WTC11 (cell line): Measurements from ENCODE around the gene COL4A1. TPM values are rescaled to one million over a fixed set of nuclear protein-coding genes. Genes with fewer than 3 reads are reported as not detected.

Experiments used
- ATAC-seq: fragments of 200-7000 bp; cut with Tn5 transposase; 2 replicates; pipeline ENCODE4 v1.10.0; 2021; ENCODE audit warnings: mild to moderate bottlenecking, moderate library complexity
- CTCF ChIA-PET: fragments of 300-600 bp; sonication (Branson Sonifier 250); formaldehyde crosslinking; loops from one replicate; lab custom pipeline; 2021; ENCODE audit warnings: antibody characterized with exemption; lab: Charles Lee
- POLR2A ChIA-PET: fragments of 350-600 bp; sonication (Branson Sonifier 250); formaldehyde crosslinking; loops from one replicate; lab custom pipeline; 2021; ENCODE audit warnings: antibody characterized with exemption; lab: Charles Lee
- DNase-seq: peaks from one replicate; pipeline ENCODE4 v3.0.0; 2021; ENCODE audit warnings: low spot score
- H3K27ac Mint-ChIP-seq: 2 replicates; pipeline ENCODE4 v1.8.0; 2021; ENCODE audit warnings: mixed read lengths
- H3K27me3 Mint-ChIP-seq: 2 replicates; pipeline ENCODE4 v1.8.0; 2021; ENCODE audit warnings: low read depth, mild to moderate bottlenecking, moderate library complexity, mixed read lengths
- H3K36me3 Mint-ChIP-seq: 2 replicates; pipeline ENCODE4 v1.8.0; 2021; ENCODE audit warnings: mixed read lengths
- H3K4me1 Mint-ChIP-seq: 2 replicates; pipeline ENCODE4 v1.8.0; 2022; ENCODE audit warnings: mixed read lengths
- H3K4me3 Mint-ChIP-seq: 2 replicates; pipeline ENCODE4 v1.8.0; 2021; ENCODE audit warnings: mild to moderate bottlenecking, moderate library complexity, mixed read lengths
- H3K9me3 Mint-ChIP-seq: 2 replicates; pipeline ENCODE4 v1.8.0; 2021; ENCODE audit warnings: mixed read lengths
- ATF2 ChIP-seq: sonication (generic); formaldehyde crosslinking; IDR thresholded peaks from 2 replicates; pipeline ENCODE4 v1.8.1; 2022; ENCODE audit warnings: low read depth, missing genetic modification reagents, borderline replicate concordance
- CDX4 ChIP-seq: fragments of 250-450 bp; sonication (Bioruptor Pico); IDR thresholded peaks from 2 replicates; pipeline ENCODE4 v1.9.0; 2021; ENCODE audit warnings: moderate library complexity, mild to moderate bottlenecking, inconsistent platforms, borderline replicate concordance
- EMX1 ChIP-seq: fragments of 250-450 bp; sonication (Bioruptor Pico); IDR thresholded peaks from 2 replicates; pipeline ENCODE4 v1.8.0; 2021; ENCODE audit warnings: mild to moderate bottlenecking
- GRHL2 ChIP-seq: fragments of 250-450 bp; sonication (Bioruptor Pico); IDR thresholded peaks from 2 replicates; pipeline ENCODE4 v1.8.0; 2022; ENCODE audit warnings: mild to moderate bottlenecking, moderate library complexity; ENCODE audit not compliant: insufficient replicate concordance, severe bottlenecking
- HMGA2 ChIP-seq: fragments of 250-450 bp; sonication (Bioruptor Pico); IDR thresholded peaks from 2 replicates; pipeline ENCODE4 v1.4.0; 2021; ENCODE audit warnings: mild to moderate bottlenecking, moderate library complexity
- JAZF1 ChIP-seq: fragments of 250-450 bp; sonication (Bioruptor Pico); IDR thresholded peaks from 2 replicates; pipeline ENCODE4 v1.9.0; 2021; ENCODE audit warnings: moderate library complexity, mild to moderate bottlenecking, inconsistent platforms
- MYBL2 ChIP-seq: sonication (generic); formaldehyde crosslinking; IDR thresholded peaks from 2 replicates; pipeline ENCODE4 v1.8.1; 2023; ENCODE audit warnings: mild to moderate bottlenecking, moderate library complexity, missing genetic modification reagents
- NFATC4 ChIP-seq: fragments of 250-450 bp; sonication (Bioruptor Pico); IDR thresholded peaks from 2 replicates; pipeline ENCODE4 v1.9.0; 2021; ENCODE audit warnings: mild to moderate bottlenecking
- NR2C2 ChIP-seq: sonication (generic); formaldehyde crosslinking; IDR thresholded peaks from 2 replicates; pipeline ENCODE4 v1.8.0; 2022; ENCODE audit warnings: mild to moderate bottlenecking, missing genetic modification reagents
- NR3C1 ChIP-seq: sonication (generic); formaldehyde crosslinking; conservative IDR thresholded peaks from 2 replicates; pipeline ENCODE4 v1.8.1; 2023; ENCODE audit warnings: low read depth, mild to moderate bottlenecking, missing genetic modification reagents
- SMAD3 ChIP-seq: sonication (generic); formaldehyde crosslinking; IDR thresholded peaks from 2 replicates; pipeline ENCODE4 v1.8.0; 2022; ENCODE audit warnings: missing genetic modification reagents, mild to moderate bottlenecking, borderline replicate concordance
- TCF7 ChIP-seq: sonication (generic); formaldehyde crosslinking; IDR thresholded peaks from 2 replicates; pipeline ENCODE4 v1.8.0; 2022; ENCODE audit warnings: mild to moderate bottlenecking, low read depth, missing genetic modification reagents, moderate library complexity
- TP53 ChIP-seq: sonication (generic); formaldehyde crosslinking; IDR thresholded peaks from 2 replicates; pipeline ENCODE4 v1.8.1; 2023; ENCODE audit warnings: mild to moderate bottlenecking, missing genetic modification reagents
- USF2 ChIP-seq: sonication (generic); formaldehyde crosslinking; IDR thresholded peaks from 2 replicates; pipeline ENCODE4 v1.8.1; 2023; ENCODE audit warnings: mild to moderate bottlenecking, missing genetic modification reagents, moderate library complexity
- ZNF121 ChIP-seq: sonication (generic); formaldehyde crosslinking; IDR thresholded peaks from 2 replicates; pipeline ENCODE4 v1.8.0; 2023; ENCODE audit warnings: missing genetic modification reagents
- ZNF219 ChIP-seq: sonication (generic); formaldehyde crosslinking; IDR thresholded peaks from 2 replicates; pipeline ENCODE4 v1.8.0; 2023; ENCODE audit warnings: missing genetic modification reagents, mild to moderate bottlenecking, borderline replicate concordance
- ZNF263 ChIP-seq: sonication (generic); formaldehyde crosslinking; IDR thresholded peaks from 2 replicates; pipeline ENCODE4 v1.8.1; 2022; ENCODE audit warnings: low read depth, mild to moderate bottlenecking, moderate library complexity, missing genetic modification reagents
- ZNF423 ChIP-seq: fragments of 250-450 bp; sonication (Bioruptor Pico); IDR thresholded peaks from 2 replicates; pipeline ENCODE4 v2.1.2; 2022; ENCODE audit warnings: mild to moderate bottlenecking, moderate library complexity
- total RNA-seq: library from RNA; stranded (reverse); gene quantifications from 3 replicates; pipeline ENCODE4 v1.2.3, GENCODE V29; 2021
- TF ChIP-seq, protein P1 (sequence below): sonication (generic); formaldehyde crosslinking; IDR thresholded peaks from 2 replicates; pipeline ENCODE4 v1.8.0; 2022; ENCODE audit warnings: missing genetic modification reagents
- TF ChIP-seq, protein P2 (sequence below): fragments of 250-450 bp; sonication (Bioruptor Pico); IDR thresholded peaks from 2 replicates; pipeline ENCODE4 v1.9.0; 2021; ENCODE audit warnings: mild to moderate bottlenecking, borderline replicate concordance
- TF ChIP-seq, protein P3 (sequence below): sonication (generic); formaldehyde crosslinking; IDR thresholded peaks from 2 replicates; pipeline ENCODE4 v1.8.0; 2022; ENCODE audit warnings: mild to moderate bottlenecking, missing genetic modification reagents

The COL4A1 gene
- total RNA-seq, 1 experiment from 2014 or later, result 89.6 TPM

GRCh38 chr13:110345701-110346100 is 38.7 kb upstream of the COL4A1 start:
- ATAC-seq, result no peak
- H3K4me3 Mint-ChIP-seq, result no peak overlapping the region
- POLR2A ChIA-PET, result no interaction called here

GRCh38 chr13:110345266-110345665 is 38.3 kb upstream of the COL4A1 start:
- H3K4me3 Mint-ChIP-seq, result no peak overlapping the region
- H3K27ac Mint-ChIP-seq, result no peak overlapping the region
- POLR2A ChIA-PET, result no interaction called here
- CTCF ChIA-PET, result no interaction called here
- peaks cover 4% of the 10 kb centered on the region for H3K9me3 Mint-ChIP-seq
- DNase-seq, result no peak
- H3K27me3 Mint-ChIP-seq, result no peaks in the 10 kb centered on the region
- ATAC-seq, result no peak
- H3K4me1 Mint-ChIP-seq, result peaks cover 24% of the 10 kb centered on the region
- H3K36me3 Mint-ChIP-seq, result no peaks in the 10 kb centered on the region
- TF ChIP-seq HMGA2 (CRISPR knock-in tag), result no peak
- TF ChIP-seq NR3C1 (CRISPR knock-in tag), result no peak
- no peak for TF ChIP-seq ATF2 (CRISPR knock-in tag)
- TF ChIP-seq MYBL2 (CRISPR knock-in tag), result no peak
- TF ChIP-seq SMAD3 (CRISPR knock-in tag), result no peak
- no peak for TF ChIP-seq ZNF219
- no peak for TF ChIP-seq GRHL2 (CRISPR knock-in tag)
- no peak for TF ChIP-seq NR2C2 (CRISPR knock-in tag)
- TF ChIP-seq CDX4, result no peak

More at GRCh38 chr13:110345701-110346100, 38.7 kb upstream of the COL4A1 start:
- DNase-seq, result no peak
- Mint-ChIP-seq H3K9me3 (peaks cover 4% of the 10 kb centered on the region), H3K4me1 (peaks cover 20% of the 10 kb centered on the region), H3K27ac (no peak overlapping the region), H3K27me3 (no peaks in the 10 kb centered on the region), H3K36me3 (no peaks in the 10 kb centered on the region)
- CTCF ChIA-PET, result no interaction called here
- TF ChIP-seq, protein P1, sequence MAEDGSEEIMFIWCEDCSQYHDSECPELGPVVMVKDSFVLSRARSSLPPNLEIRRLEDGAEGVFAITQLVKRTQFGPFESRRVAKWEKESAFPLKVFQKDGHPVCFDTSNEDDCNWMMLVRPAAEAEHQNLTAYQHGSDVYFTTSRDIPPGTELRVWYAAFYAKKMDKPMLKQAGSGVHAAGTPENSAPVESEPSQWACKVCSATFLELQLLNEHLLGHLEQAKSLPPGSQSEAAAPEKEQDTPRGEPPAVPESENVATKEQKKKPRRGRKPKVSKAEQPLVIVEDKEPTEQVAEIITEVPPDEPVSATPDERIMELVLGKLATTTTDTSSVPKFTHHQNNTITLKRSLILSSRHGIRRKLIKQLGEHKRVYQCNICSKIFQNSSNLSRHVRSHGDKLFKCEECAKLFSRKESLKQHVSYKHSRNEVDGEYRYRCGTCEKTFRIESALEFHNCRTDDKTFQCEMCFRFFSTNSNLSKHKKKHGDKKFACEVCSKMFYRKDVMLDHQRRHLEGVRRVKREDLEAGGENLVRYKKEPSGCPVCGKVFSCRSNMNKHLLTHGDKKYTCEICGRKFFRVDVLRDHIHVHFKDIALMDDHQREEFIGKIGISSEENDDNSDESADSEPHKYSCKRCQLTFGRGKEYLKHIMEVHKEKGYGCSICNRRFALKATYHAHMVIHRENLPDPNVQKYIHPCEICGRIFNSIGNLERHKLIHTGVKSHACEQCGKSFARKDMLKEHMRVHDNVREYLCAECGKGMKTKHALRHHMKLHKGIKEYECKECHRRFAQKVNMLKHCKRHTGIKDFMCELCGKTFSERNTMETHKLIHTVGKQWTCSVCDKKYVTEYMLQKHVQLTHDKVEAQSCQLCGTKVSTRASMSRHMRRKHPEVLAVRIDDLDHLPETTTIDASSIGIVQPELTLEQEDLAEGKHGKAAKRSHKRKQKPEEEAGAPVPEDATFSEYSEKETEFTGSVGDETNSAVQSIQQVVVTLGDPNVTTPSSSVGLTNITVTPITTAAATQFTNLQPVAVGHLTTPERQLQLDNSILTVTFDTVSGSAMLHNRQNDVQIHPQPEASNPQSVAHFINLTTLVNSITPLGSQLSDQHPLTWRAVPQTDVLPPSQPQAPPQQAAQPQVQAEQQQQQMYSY (CRISPR knock-in tag), result no peak
- no peak for TF ChIP-seq JAZF1 (CRISPR knock-in tag)
- TF ChIP-seq, protein P2, sequence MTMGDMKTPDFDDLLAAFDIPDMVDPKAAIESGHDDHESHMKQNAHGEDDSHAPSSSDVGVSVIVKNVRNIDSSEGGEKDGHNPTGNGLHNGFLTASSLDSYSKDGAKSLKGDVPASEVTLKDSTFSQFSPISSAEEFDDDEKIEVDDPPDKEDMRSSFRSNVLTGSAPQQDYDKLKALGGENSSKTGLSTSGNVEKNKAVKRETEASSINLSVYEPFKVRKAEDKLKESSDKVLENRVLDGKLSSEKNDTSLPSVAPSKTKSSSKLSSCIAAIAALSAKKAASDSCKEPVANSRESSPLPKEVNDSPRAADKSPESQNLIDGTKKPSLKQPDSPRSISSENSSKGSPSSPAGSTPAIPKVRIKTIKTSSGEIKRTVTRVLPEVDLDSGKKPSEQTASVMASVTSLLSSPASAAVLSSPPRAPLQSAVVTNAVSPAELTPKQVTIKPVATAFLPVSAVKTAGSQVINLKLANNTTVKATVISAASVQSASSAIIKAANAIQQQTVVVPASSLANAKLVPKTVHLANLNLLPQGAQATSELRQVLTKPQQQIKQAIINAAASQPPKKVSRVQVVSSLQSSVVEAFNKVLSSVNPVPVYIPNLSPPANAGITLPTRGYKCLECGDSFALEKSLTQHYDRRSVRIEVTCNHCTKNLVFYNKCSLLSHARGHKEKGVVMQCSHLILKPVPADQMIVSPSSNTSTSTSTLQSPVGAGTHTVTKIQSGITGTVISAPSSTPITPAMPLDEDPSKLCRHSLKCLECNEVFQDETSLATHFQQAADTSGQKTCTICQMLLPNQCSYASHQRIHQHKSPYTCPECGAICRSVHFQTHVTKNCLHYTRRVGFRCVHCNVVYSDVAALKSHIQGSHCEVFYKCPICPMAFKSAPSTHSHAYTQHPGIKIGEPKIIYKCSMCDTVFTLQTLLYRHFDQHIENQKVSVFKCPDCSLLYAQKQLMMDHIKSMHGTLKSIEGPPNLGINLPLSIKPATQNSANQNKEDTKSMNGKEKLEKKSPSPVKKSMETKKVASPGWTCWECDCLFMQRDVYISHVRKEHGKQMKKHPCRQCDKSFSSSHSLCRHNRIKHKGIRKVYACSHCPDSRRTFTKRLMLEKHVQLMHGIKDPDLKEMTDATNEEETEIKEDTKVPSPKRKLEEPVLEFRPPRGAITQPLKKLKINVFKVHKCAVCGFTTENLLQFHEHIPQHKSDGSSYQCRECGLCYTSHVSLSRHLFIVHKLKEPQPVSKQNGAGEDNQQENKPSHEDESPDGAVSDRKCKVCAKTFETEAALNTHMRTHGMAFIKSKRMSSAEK, result no peak
- no peak for TF ChIP-seq ZNF423 (CRISPR knock-in tag)
- TF ChIP-seq, protein P3, sequence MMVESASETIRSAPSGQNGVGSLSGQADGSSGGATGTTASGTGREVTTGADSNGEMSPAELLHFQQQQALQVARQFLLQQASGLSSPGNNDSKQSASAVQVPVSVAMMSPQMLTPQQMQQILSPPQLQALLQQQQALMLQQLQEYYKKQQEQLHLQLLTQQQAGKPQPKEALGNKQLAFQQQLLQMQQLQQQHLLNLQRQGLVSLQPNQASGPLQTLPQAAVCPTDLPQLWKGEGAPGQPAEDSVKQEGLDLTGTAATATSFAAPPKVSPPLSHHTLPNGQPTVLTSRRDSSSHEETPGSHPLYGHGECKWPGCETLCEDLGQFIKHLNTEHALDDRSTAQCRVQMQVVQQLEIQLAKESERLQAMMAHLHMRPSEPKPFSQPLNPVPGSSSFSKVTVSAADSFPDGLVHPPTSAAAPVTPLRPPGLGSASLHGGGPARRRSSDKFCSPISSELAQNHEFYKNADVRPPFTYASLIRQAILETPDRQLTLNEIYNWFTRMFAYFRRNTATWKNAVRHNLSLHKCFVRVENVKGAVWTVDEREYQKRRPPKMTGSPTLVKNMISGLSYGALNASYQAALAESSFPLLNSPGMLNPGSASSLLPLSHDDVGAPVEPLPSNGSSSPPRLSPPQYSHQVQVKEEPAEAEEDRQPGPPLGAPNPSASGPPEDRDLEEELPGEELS (CRISPR knock-in tag), result no peak
- no peak for TF ChIP-seq USF2 (CRISPR knock-in tag)
- TF ChIP-seq EMX1 (CRISPR knock-in tag), result no peak
- no peak for TF ChIP-seq TP53
- TF ChIP-seq ZNF263 (CRISPR knock-in tag), result no peak
- no peak for TF ChIP-seq TCF7 (CRISPR knock-in tag)
- TF ChIP-seq ZNF121, result no peak
- no peak for TF ChIP-seq NFATC4 (CRISPR knock-in tag)
- TF ChIP-seq, all 79 proteins: peak for 0
